ENCODE data around the gene SLC28A1.

SLC28A1 gene

DNA sequence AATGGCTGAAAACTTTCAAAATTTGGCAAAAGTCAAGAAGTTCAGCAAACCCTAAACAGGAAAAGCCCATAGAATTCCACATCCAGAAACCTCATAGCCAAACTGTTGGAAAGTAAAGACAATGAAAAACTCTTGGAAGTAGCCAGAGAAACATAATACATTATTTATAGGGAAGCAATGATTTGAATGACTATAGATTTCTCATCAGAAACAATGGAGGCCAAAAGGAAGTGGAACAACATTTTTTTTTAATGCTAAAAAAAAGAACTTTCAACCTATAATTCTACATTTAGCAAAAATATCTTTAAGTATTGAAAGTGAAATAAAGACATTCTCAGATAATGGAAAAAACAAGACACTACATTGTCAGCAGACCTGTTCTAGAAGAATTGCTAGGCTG is 37.1 kb upstream of the SLC28A1 start:
- no peak for TF ChIP-seq MYC (IDR thresholded peaks at IDR 0.05; ENCODE audit: low read depth, low read length)
- TF ChIP-seq CTCF (IDR thresholded peaks at IDR 0.05; ENCODE audit: low read depth, low read length): no peak
- TF ChIP-seq POLR2A (IDR thresholded peaks at IDR 0.05; ENCODE audit: extremely low read depth, insufficient read length): no peak
- TF ChIP-seq MAX (IDR thresholded peaks at IDR 0.05; ENCODE audit: low read depth, low read length): no peak
- H3K4me3 ChIP-seq (ENCODE audit: low read depth, low read length): no peak overlapping the region
- DNase-seq (ENCODE audit: low read depth): no peak

DNA sequence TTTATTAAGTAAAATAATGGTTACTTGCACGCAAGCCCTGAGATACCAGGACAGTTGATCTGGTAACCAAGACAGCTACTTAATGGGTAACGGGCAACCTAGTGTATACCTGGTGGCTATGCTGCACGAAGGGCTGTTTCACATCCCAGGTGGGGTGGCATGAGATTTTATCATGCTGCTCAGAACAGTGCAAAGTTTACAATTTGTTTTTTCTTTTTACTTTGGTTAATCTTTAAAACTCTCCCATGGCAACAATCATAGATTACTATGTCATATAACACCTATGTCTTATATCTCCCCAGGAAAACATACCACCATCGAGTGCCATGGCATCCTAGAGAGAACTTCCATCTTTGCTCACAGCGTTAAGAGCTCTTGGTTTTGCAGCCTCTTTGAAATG is 32.2 kb upstream of the SLC28A1 start:
- TF ChIP-seq MAX (IDR thresholded peaks at IDR 0.05; ENCODE audit: low read depth, low read length) (no peak), CTCF (IDR thresholded peaks at IDR 0.05; ENCODE audit: low read depth, low read length) (no peak), POLR2A (IDR thresholded peaks at IDR 0.05; ENCODE audit: extremely low read depth, insufficient read length) (no peak), MYC (IDR thresholded peaks at IDR 0.05; ENCODE audit: low read depth, low read length) (no peak)
- no peak overlapping the region for H3K4me3 ChIP-seq (ENCODE audit: low read depth, low read length)
- DNase-seq (ENCODE audit: low read depth): no peak

DNA sequence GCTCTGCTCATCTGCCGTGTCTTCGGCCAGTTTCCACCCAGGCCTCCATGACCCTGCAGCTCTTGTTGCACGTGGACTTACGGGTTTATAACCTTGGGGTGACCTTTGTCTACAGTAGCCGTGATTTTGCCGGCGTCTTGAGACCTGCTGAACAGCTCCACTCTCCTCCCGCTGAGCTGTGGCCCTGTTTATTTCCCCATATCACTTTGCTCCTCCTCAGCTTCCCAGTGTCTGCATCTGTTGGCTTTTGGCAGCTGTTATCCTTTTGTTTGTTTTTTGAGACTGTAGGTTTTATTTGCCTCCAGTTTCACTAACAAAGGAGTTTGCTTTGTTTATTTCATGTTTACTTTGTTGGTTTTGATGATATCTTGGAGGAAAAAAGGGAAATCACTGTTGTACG is 29.3 kb upstream of the SLC28A1 start:
- no peak for DNase-seq (ENCODE audit: low read depth)
- TF ChIP-seq POLR2A (IDR thresholded peaks at IDR 0.05; ENCODE audit: extremely low read depth, insufficient read length): no peak
- TF ChIP-seq CTCF (IDR thresholded peaks at IDR 0.05; ENCODE audit: low read depth, low read length): no peak
- no peak for TF ChIP-seq MYC (IDR thresholded peaks at IDR 0.05; ENCODE audit: low read depth, low read length)
- TF ChIP-seq MAX (IDR thresholded peaks at IDR 0.05; ENCODE audit: low read depth, low read length): no peak
- H3K4me3 ChIP-seq (ENCODE audit: low read depth, low read length): no peak overlapping the region

DNA sequence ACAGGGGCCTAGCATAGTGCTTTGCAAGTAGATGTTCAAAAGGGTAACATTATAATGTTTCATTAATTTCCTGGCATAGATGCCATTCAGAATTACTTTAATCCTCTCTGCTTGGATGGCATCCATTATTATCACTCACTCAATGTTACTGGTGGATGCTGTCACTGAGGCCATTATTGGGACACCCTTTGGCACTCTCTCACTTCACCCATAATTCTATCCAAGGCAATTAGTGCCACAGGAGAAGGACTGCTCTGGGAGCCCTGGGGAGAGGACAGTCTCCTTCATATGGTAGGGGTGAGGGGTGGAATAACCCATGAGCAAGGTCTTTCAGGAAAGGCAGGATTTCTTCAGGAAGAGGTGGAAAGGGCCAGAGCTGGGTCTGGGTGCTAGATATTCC is 28.7 kb upstream of the SLC28A1 start:
- no peak for DNase-seq (ENCODE audit: low read depth)
- H3K4me3 ChIP-seq (ENCODE audit: low read depth, low read length): no peak overlapping the region
- TF ChIP-seq MYC (IDR thresholded peaks at IDR 0.05; ENCODE audit: low read depth, low read length) (no peak), CTCF (IDR thresholded peaks at IDR 0.05; ENCODE audit: low read depth, low read length) (no peak), POLR2A (IDR thresholded peaks at IDR 0.05; ENCODE audit: extremely low read depth, insufficient read length) (no peak), MAX (IDR thresholded peaks at IDR 0.05; ENCODE audit: low read depth, low read length) (no peak)

- H3K4me3 ChIP-seq (ENCODE audit: low read depth, low read length): no peak overlapping the region
- DNase-seq (ENCODE audit: low read depth): no peak
- TF ChIP-seq CTCF (IDR thresholded peaks at IDR 0.05; ENCODE audit: low read depth, low read length) (no peak), MYC (IDR thresholded peaks at IDR 0.05; ENCODE audit: low read depth, low read length) (no peak), MAX (IDR thresholded peaks at IDR 0.05; ENCODE audit: low read depth, low read length) (no peak), POLR2A (IDR thresholded peaks at IDR 0.05; ENCODE audit: extremely low read depth, insufficient read length) (no peak)
These were observed 27.6 kb upstream of the SLC28A1 start for GRCh38 chr15:84856731-84857417.
